Ovary (tissue), 9 donors: ENCODE measurements around the gene CERK. TPM values are rescaled to one million over a fixed set of nuclear protein-coding genes. Genes with fewer than 3 reads are reported as not detected.
A peak's percentile ranks its signal among the peaks of the same experiment; 100 is the strongest.
"Not testable (repeated sequence)": the region's sequence is repeated elsewhere in the genome, so short reads cannot be mapped to it uniquely, and the experiment has no call there.

ENCODE experiments used
- DNase-seq, 5 donors: peaks; one replicate each; pipeline ENCODE4 v3.0.0-alpha.2; 2019 to 2020
- H3K27ac ChIP-seq, 2 donors: fragments of 200-600 bp; one replicate each; pipeline versions ENCODE4 v1.5.1 to v1.8.0; 2019 to 2022
- H3K27me3 ChIP-seq: fragments of 200-600 bp; one replicate; pipeline ENCODE4 v1.8.0; 2022
- H3K36me3 ChIP-seq: fragments of 200-600 bp; sonication (generic); one replicate; pipeline ENCODE4 v1.5.1; 2019
- H3K4me1 ChIP-seq: one replicate; pipeline ENCODE4 v1.8.1; 2013; ENCODE audit warnings: mild to moderate bottlenecking, moderate library complexity; ENCODE audit not compliant: insufficient read depth
- H3K4me3 ChIP-seq: fragments of 200-600 bp; sonication (generic); one replicate; pipeline ENCODE4 v1.5.1; 2017
- H3K9me3 ChIP-seq, 2 donors: fragments of 200-600 bp in 1 of 2; sonication (generic) in 1 of 2; one replicate each; pipeline versions ENCODE4 v1.5.1 to v1.8.1; 2013 to 2019; ENCODE audit warnings: mild to moderate bottlenecking in 1 of 2, moderate library complexity in 1 of 2
- EP300 ChIP-seq: sonication (generic); formaldehyde crosslinking; IDR thresholded peaks from one replicate; pipeline ENCODE4 v1.6.1; 2017; ENCODE audit warnings: antibody characterized with exemption
- POLR2A ChIP-seq: fragments of 450-650 bp; IDR thresholded peaks from one replicate; pipeline ENCODE4 v1.6.1; 2017; ENCODE audit warnings: antibody characterized with exemption, mild to moderate bottlenecking, moderate library complexity
- WGBS, 3 donors: extraction: QIAGEN DNeasy Blood & Tissue Kit in 1 of 3; methylation state at CpG; one replicate each; pipeline versions ENCODE4 v1.1.5 to v1.1.7; 2013 to 2017; 5-methylcytosine and 5-hydroxymethylcytosine counted together
- intact Hi-C, 4 donors: fragments of 100-400 bp; cut with DNase I; formaldehyde crosslinking; loops; one replicate each; pipeline versions ENCODE4 v1.11.0 to v1.15.1; 2022 to 2023
- polyA plus RNA-seq, 2 donors: library from polyadenylated mRNA; stranded (reverse); fragments of 200-250 nt in 1 of 2; fragments of 350-450 nt in 1 of 2; fragmentation: Illumina TruSeq in 1 of 2; extraction: RNeasy Lipid Tissue Mini Kit (QIAGEN cat#74804) in 1 of 2; gene quantifications; one replicate each; pipeline ENCODE4 v1.2.3, GENCODE V29; 2013 to 2014
- total RNA-seq, 7 donors: library from RNA; depleted of rRNA in 2 of 7; stranded (reverse); fragments of >200 nt in 2 of 7; fragmentation: NEBNext Ultra II Directional in 3 of 7; extraction: Animal tissue kit (Norgen Biotek cat#: 25700) in 3 of 7; gene quantifications; one replicate each; pipeline versions ENCODE4 v1.1.0 to v1.2.4, GENCODE V29; 2016 to 2023
- TF ChIP-seq, protein P1 (sequence below), 3 donors: fragments of 450-650 bp in 2 of 3; fragments of 200-600 bp in 1 of 3; IDR thresholded peaks; one replicate each; pipeline versions ENCODE4 v1.5.1 to v1.8.0; 2016 to 2022; ENCODE audit warnings: antibody characterized with exemption in 3 of 3, mild to moderate bottlenecking in 1 of 3
- donor health status: DM: no; HTN: no; CAD: no; lungs with moderate emphysema.
- donor health status: DM: no; HTN: no; CAD: no.
- donor health status: Bipolar disorder and iron deficiency.
- donor health status: DM: yes; HTN: yes; CAD: no.
- donor health status: DM: no; HTN: no; CAD: no.
- donor health status: DM: yes; HTN: yes; CAD: no.

CERK gene
- total and polyA plus RNA-seq, 9 donors, result 27.1 to 71.1 (median 46.8) TPM

DNA sequence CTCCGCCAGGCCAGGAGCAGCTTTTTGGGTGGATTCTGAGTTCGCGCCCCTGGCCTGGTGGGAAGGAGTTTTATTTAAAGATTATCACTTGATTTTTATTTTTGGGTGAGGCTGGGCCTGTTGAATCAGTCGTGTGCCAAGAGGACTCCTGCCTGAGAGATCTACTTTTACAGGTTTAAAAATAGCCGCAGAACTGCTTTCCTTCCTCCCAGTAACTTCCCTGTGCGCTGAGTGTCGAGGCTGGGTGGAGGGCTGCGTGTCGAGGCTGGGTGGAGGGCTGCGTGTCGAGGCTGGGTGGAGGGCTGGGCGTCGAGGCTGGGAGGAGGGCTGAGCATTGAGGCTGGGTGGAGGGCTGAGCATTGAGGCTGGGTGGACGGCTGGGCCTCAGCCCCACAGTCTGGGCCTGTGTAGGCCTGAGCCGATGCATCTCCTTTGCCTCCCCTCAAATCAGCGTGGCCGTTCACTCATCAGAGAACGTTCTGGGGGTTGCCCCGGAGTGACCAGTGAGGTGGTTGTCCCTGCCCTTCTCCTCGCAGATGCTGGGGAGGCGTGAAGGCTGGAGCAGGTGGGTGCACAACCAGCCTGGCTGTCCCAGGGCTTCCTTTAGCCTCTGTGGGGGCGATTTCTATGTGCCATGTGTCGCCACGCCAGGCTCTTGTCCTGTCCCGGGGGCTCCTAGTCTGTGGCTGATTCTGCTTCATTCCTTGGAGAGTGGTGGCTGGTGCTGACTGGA lies 87.8 kb downstream of the CERK start:
- intact Hi-C loops, result no loop called here
- no peak for DNase-seq
- 86 to 87% (median 86%) methylated on average over 22 to 25 of the region's 25 CpGs for WGBS, 3 donors
- Histone ChIP-seq H3K4me1 (peaks cover 15% of the 10 kb centered on the region), H3K4me3 (no peak overlapping the region), H3K27me3 (no peaks in the 10 kb centered on the region), H3K27ac (peak overlapping the region in 1 of 2 donors; percentile 10), H3K36me3 (no peaks in the 10 kb centered on the region), H3K9me3 (no peaks in the 10 kb centered on the region)
- TF ChIP-seq EP300 (no peak), POLR2A (no peak)
- TF ChIP-seq, protein P1, sequence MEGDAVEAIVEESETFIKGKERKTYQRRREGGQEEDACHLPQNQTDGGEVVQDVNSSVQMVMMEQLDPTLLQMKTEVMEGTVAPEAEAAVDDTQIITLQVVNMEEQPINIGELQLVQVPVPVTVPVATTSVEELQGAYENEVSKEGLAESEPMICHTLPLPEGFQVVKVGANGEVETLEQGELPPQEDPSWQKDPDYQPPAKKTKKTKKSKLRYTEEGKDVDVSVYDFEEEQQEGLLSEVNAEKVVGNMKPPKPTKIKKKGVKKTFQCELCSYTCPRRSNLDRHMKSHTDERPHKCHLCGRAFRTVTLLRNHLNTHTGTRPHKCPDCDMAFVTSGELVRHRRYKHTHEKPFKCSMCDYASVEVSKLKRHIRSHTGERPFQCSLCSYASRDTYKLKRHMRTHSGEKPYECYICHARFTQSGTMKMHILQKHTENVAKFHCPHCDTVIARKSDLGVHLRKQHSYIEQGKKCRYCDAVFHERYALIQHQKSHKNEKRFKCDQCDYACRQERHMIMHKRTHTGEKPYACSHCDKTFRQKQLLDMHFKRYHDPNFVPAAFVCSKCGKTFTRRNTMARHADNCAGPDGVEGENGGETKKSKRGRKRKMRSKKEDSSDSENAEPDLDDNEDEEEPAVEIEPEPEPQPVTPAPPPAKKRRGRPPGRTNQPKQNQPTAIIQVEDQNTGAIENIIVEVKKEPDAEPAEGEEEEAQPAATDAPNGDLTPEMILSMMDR (IDR thresholded peaks at IDR 0.05), result no peak

DNA sequence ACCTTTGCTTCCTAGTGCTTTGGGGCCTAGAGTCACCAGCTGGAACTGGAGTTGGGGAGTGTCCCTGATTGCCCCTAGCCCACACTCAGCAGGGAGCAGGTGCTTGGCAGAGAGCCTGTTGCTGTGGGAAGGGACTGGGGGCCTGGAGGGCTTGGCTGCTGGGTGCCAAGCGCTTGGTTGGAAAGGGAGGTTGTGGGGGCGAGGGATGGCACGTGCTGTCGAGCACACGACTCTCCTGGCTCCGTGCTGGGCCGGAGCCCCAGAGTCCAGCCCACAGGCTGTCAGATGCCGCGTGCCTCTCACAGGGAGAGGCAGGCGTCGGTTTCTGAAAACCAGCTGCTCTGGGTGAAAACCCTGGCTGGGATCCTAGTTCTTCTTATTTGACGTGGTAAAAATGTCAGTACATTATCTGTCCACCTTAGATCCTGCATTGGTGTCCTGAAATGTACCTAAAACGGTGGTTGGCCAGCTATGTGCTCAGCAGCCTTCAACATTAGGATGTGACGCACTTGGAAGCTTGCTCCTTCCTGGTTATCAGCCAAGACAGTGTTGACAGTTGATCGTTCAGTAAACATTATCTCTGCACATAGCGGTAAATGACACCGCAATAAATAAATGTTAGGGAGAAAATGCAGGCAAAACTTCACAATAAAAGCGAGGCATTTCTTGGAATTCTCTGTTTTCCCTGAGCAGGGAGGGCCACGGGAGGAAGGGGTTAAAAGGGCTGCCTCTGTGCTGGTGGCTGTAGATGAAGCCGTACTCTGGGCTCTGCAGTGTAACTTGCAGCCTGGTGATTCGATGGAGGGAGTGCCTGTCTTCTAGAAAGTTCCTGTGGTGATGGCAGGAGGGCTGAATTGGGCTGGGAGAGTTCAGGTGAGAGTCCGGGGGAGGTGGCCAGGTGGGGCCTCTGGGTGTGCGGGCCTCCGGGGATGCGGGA lies 88.6 kb downstream of the CERK start:
- no peak overlapping the region for H3K4me3 ChIP-seq
- intact Hi-C loops, result no loop called here
- 27 to 33% (median 28%) methylated on average over 25 of the region's 25 CpGs for WGBS, 3 donors
- DNase-seq, result peak in 1 of 5 donors; percentile 57
- no peaks in the 10 kb centered on the region for H3K9me3 ChIP-seq
- peak overlapping the region; percentile 10 to 44 for H3K27ac ChIP-seq
- peaks cover 15% of the 10 kb centered on the region for H3K4me1 ChIP-seq
- H3K27me3 ChIP-seq, result no peaks in the 10 kb centered on the region
- H3K36me3 ChIP-seq, result no peaks in the 10 kb centered on the region
- TF ChIP-seq EP300 (no peak), POLR2A (no peak)
- TF ChIP-seq, protein P1 (IDR thresholded peaks at IDR 0.05), result no peak

DNA sequence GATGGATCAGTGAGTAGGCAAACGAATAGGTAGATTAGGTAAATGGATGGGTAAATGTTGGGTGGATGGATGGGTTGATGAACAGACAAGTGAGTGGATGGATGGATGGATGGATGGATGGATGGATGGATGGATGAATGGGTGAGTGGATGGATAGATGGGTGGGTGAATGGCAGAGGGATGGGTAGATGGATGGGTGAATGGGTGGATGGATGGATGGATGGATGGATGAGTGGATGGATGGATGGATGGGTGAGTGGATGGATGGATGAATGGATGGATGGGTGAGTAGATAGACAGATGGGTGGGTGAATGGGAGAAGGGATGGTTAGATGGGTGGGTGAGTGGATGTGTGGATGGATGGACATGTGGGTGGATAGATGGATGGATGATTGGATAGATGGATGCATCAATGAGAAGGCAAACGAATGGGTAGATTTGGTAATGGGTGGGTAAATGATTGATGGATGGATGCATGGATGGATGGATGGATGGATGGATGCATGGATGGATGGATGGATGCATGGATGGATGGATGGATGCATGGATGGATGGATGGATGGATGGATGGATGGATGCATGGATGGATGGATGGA lies 89.7 kb downstream of the CERK start:
- H3K9me3 ChIP-seq, DNase-seq, H3K27ac ChIP-seq, intact Hi-C loops, H3K4me3 ChIP-seq, H3K27me3 ChIP-seq, H3K36me3 ChIP-seq: not testable (repeated sequence)
- peaks cover 15% of the 10 kb centered on the region for H3K4me1 ChIP-seq
- WGBS, 3 donors, result 91 to 97% (median 95%) methylated on average over 2 of the region's 2 CpGs

DNA sequence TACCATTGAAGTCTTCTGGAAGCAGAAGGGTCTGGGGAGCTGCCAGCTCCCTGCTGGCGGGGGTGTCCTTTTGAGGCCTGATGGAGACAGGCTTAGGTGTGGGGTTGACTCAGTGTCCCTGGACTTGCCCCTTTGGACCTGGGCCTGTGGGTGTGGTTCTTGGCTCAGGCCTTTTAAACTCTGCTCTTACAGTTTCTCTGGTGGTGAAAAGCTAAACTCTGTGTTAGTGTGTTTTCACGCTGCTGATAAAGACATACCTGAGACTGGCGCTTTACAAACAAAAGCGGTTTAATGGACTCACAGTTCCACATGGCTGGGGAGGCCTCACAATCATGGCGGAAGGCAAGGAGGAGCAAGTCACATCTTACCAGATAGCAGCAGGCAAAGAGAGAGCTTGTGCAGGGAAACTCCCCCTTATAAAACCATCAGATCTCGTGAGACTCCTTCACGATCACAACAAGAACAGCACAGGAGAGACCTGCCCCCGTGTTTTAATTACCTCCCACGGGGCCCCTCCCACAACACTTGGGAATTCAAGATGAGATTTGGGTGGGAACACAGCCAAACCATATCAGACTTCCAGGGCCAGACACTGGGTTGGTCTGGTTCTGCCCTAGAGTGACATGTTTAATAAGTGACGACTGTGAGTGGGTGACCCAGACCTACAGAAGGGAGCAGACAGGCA lies 91.4 kb downstream of the CERK start:
- no peak for DNase-seq
- H3K27ac ChIP-seq, result no peak overlapping the region
- H3K27me3 ChIP-seq, result no peaks in the 10 kb centered on the region
- H3K4me3 ChIP-seq, result no peak overlapping the region
- H3K36me3 ChIP-seq, result no peaks in the 10 kb centered on the region
- intact Hi-C loops, result no loop called here
- WGBS, 3 donors, result 77 to 90% (median 86%) methylated on average over 10 of the region's 10 CpGs
- H3K9me3 ChIP-seq, result no peaks in the 10 kb centered on the region
- TF ChIP-seq, protein P1 (IDR thresholded peaks at IDR 0.05), result no peak
- TF ChIP-seq POLR2A, result no peak
- no peak for TF ChIP-seq EP300
- H3K4me1 ChIP-seq, result peaks cover 3% of the 10 kb centered on the region

DNA sequence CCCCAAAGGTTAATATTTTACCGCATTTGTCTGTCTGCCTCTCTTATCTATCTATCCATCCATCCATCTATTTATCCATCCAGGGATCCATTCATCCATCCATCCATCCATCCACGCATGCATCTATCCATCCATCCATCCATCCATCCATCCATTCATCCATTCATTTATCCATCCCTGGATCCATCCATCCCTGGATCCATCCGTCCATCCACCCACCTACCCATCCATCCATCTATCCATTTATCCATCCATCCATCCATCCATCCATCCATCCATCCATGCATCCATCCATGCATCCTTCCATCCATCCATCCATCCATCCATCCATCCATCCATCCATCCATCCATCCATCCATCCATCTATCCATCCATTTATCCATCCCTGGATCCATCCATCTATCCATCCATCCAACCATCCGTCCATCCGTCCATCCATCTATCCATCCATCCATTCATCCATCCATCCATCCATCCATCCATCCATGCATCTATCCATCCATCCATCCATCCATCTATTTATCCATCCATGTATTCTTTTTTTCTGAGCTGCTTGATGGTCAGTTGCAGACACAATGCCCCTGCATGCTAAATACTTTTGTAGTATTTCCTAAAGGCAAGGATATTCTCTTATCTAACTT lies 95.1 kb downstream of the CERK start:
- H3K27me3 ChIP-seq, DNase-seq, intact Hi-C loops, H3K4me1 ChIP-seq, H3K36me3 ChIP-seq, H3K4me3 ChIP-seq, H3K27ac ChIP-seq, H3K9me3 ChIP-seq: not testable (repeated sequence)
- 83 to 92% (median 91%) methylated on average over 5 of the region's 5 CpGs for WGBS, 3 donors
